Measurements from ENCODE around the gene CFAP65.

The CFAP65 gene

DNA sequence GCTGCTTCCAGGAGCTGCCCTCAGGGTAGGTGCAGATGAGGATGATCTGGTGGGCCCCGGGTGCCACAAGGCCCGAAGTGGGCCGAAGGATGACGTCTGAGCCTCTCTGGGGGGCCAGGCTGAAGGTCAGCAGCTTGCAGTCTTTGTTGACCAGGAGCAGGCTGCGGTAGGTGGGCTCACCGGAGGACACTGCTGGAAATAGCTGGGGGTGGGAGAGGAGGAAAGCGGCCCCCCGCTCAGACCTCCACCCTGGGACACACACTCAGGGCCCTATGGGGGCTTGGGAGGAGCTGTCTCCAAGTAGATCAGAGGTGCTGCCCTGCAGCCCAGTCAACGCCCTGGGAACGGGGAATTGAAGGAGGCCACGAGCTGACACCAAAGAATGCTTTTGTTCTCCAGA, 17.3 kb downstream of the CFAP65 start:
- TF ChIP-seq CTCF (IDR thresholded peaks at IDR 0.05; ENCODE audit: borderline replicate concordance, control extremely low read depth, extremely low read depth, insufficient read depth, missing control alignments): no peak
- in situ Hi-C loops (cut with MboI; ENCODE audit: low sequenced_read_pairs, unreplicated experiment): no loop called here
- DNase-seq (ENCODE audit: low spot score): no peak

DNA sequence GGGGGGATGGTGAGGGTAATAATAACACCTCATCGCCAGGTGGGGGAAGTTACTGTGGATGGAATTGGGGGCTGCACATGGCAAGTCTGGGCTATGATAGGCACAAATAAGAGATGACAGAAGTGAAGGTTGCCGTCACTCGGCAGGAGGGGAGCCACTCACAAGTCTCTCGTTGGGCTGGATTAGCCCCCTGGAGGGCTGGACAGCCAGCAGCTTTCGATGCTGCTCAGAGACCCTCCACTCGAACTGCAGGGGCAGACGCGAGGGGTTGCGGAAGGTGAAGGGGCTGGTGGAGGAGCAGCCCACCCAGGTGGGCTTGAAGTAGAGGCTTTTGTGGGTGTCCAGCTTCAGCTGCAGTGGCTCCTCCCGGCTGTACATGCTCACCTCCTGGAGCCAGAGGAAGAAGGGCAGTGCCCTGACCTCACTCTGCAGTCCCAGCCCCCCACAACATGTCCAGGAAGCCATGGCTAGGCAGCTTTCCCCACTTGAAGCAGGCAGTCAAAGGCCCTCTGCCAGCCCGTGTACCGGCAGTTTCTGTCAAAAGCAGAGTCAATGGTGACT, 18.2 kb downstream of the CFAP65 start:
- TF ChIP-seq CTCF (IDR thresholded peaks at IDR 0.05; ENCODE audit: borderline replicate concordance, control extremely low read depth, extremely low read depth, insufficient read depth, missing control alignments): no peak
- in situ Hi-C loops (cut with MboI; ENCODE audit: low sequenced_read_pairs, unreplicated experiment): no loop called here
- DNase-seq (ENCODE audit: low spot score): no peak

DNA sequence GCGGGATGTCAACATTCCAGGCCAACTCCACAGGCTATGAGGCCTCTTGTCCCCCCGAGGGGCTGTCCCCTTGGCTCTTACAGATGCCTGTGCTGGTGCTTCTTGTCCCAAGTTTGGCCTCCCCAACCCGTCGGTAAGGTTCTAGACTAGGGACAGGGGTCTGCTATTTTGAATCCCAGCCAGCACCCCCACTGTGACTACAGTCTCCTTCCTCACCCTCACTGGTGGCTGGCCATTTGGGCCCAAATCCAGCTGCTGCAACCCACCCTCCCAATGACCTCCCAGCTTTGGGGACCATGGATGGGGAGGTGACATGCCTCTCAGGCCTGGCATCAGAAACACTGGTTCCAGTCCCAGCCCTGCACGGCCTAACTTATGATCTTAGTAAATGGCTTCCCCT, 18.7 kb downstream of the CFAP65 start:
- in situ Hi-C loops (cut with MboI; ENCODE audit: low sequenced_read_pairs, unreplicated experiment): no loop called here
- DNase-seq (ENCODE audit: low spot score): no peak
- TF ChIP-seq CTCF (IDR thresholded peaks at IDR 0.05; ENCODE audit: borderline replicate concordance, control extremely low read depth, extremely low read depth, insufficient read depth, missing control alignments): no peak

DNA sequence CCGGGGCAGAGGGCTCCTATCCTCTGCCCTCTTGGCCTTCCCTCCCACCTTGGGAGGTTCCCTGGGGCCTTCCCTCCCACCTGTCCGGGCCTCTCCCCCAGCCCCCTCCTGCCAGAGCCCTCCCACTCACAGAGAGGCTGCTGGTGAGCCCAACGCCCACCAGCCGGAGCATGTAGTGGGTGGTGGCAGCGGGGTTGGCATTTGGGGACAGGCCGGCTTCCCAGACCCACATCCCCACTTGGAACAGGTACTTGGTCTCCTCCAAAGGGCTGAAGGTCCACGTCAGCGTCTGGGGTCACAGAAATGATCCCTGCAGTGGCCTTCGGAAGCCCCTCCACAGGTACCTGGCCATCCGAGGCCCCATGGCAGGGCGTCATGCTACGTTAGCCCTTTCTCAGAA, 19.3 kb downstream of the CFAP65 start:
- in situ Hi-C loops (cut with MboI; ENCODE audit: low sequenced_read_pairs, unreplicated experiment): no loop called here
- no peak for DNase-seq (ENCODE audit: low spot score)

DNA sequence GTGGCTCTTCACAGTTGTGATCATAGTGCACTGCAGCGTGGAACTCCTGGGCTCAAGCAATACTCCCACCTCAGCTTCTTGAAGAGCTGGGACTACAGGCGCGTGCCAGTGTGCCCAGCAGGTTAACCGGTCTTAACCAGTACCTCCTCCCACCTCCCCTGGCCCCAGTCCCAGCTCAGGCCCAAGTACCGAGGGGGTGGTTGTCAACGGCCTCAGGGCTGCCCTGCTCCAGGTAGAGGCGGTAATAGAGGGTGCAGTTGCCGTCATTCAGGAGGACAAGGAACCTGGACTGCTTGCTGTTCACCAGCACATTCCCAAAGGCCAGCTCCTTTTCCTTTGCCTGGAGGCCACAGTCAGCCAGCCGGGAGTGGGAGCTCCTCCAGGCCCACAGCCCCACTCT, 19.7 kb downstream of the CFAP65 start:
- in situ Hi-C loops (cut with MboI; ENCODE audit: low sequenced_read_pairs, unreplicated experiment): no loop called here
- TF ChIP-seq CTCF (IDR thresholded peaks at IDR 0.05; ENCODE audit: borderline replicate concordance, control extremely low read depth, extremely low read depth, insufficient read depth, missing control alignments): no peak
- DNase-seq (ENCODE audit: low spot score): no peak

More for the DNA sequence above, 19.3 kb downstream of the CFAP65 start:
- no peak for TF ChIP-seq CTCF (IDR thresholded peaks at IDR 0.05; ENCODE audit: borderline replicate concordance, control extremely low read depth, extremely low read depth, insufficient read depth, missing control alignments)

DNA sequence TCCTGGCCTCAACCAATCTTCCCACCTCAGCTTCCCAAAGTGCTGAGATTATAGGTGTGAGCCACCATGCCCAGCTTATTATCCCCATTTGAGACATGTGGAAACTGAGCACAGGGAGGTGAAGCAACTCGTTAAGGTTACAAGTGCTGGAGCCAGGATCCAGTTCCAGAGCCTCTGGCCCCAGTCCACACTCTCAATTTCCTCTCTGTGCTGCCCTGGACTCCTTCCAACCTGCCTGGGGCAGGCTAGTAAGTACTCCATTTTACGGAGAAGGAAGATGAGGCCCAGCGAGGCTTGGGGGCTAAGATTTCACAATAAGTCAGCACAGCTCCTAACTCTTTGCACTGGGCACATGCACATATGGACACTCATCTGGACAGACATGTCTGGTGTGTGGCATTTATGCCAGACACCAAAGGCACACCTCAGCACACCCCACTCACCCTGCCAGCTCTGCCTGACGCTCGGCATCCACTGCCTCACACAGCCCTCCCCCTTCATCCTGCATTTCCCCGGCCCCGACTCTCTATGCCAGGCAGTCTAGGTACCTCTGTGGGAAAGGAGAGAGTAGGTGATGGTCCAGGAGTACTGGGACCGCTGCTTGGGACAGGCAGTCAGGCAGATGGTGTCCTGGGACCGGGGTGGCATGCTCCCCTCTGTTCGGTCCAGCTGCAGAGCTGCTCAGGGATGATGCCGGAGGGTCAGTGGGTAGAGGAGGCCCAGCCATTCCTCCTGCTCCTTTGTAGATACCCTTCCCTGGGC, 20.5 kb downstream of the CFAP65 start:
- no peak for DNase-seq (ENCODE audit: low spot score)
- in situ Hi-C loops (cut with MboI; ENCODE audit: low sequenced_read_pairs, unreplicated experiment): no loop called here
- TF ChIP-seq CTCF (IDR thresholded peaks at IDR 0.05; ENCODE audit: borderline replicate concordance, control extremely low read depth, extremely low read depth, insufficient read depth, missing control alignments): no peak

All from GM13976 (cell line).